Activated CD8-positive, alpha-beta memory T cell treated with anti-CD3 and anti-CD28 coated beads, Interleukin-2, amount 50 U/mL, for 4 hours (primary cell): ENCODE results near the gene ZBTB45.
"Not testable (repeated sequence)": the region's sequence is repeated elsewhere in the genome, so short reads cannot be mapped to it uniquely, and the experiment has no call there.

Experiments
- DNase-seq: peaks from one replicate; pipeline ENCODE4 v3.0.0-alpha.2; 2020

Gene ZBTB45

GRCh38 chr19:58510084-58510862 is 9.3 kb downstream of the ZBTB45 start:
- no peak for DNase-seq

GRCh38 chr19:58509731-58510083 is 9.9 kb downstream of the ZBTB45 start:
- no peak for DNase-seq

- DNase-seq = not testable (repeated sequence)
Measured at GRCh38 chr19:58507602-58508223, 11.9 kb downstream of the ZBTB45 start.

- DNase-seq = no peak
Measured at GRCh38 chr19:58500242-58500641, 19.4 kb downstream of the ZBTB45 start.

GRCh38 chr19:58499021-58499927 is 20.3 kb downstream of the ZBTB45 start:
- DNase-seq = peak; percentile 95

- DNase-seq = no peak
Measured at GRCh38 chr19:58498316-58499020, 21.1 kb downstream of the ZBTB45 start.

- no peak for DNase-seq
Measured at GRCh38 chr19:58497634-58498170, 21.9 kb downstream of the ZBTB45 start.

GRCh38 chr19:58492265-58492664 is 27.3 kb downstream of the ZBTB45 start:
- no peak for DNase-seq

- no peak for DNase-seq
Measured at GRCh38 chr19:58491393-58491792, 28.2 kb downstream of the ZBTB45 start.

- not testable (repeated sequence) for DNase-seq
Measured at GRCh38 chr19:58484349-58484748, 35.3 kb downstream of the ZBTB45 start.

GRCh38 chr19:58483776-58484175 is 35.8 kb downstream of the ZBTB45 start:
- DNase-seq = no peak

- no peak for DNase-seq
Measured at GRCh38 chr19:58482372-58482771, 37.2 kb downstream of the ZBTB45 start.

- DNase-seq = no peak
Measured at GRCh38 chr19:58480831-58481230, 38.8 kb downstream of the ZBTB45 start.

GRCh38 chr19:58480481-58480830 is 39.2 kb downstream of the ZBTB45 start:
- no peak for DNase-seq

GRCh38 chr19:58479736-58480480 is 39.7 kb downstream of the ZBTB45 start:
- DNase-seq = no peak

GRCh38 chr19:58479303-58479702 is 40.3 kb downstream of the ZBTB45 start:
- no peak for DNase-seq

GRCh38 chr19:58477871-58478270 is 41.7 kb downstream of the ZBTB45 start:
- no peak for DNase-seq

- DNase-seq = no peak
Measured at GRCh38 chr19:58477130-58477529, 42.5 kb downstream of the ZBTB45 start.

- no peak for DNase-seq
Measured at GRCh38 chr19:58476498-58477015, 43.1 kb downstream of the ZBTB45 start.

GRCh38 chr19:58475714-58476497 is 43.7 kb downstream of the ZBTB45 start, which contains the start of gene ZNF446:
Gene ZNF446 (plus strand): TSS chr19:58476352. CDS start chr19:58477219, 867 bp downstream.
- peak; percentile 95 for DNase-seq
